ENCODE results near the gene GNAO1.

The GNAO1 gene

DNA sequence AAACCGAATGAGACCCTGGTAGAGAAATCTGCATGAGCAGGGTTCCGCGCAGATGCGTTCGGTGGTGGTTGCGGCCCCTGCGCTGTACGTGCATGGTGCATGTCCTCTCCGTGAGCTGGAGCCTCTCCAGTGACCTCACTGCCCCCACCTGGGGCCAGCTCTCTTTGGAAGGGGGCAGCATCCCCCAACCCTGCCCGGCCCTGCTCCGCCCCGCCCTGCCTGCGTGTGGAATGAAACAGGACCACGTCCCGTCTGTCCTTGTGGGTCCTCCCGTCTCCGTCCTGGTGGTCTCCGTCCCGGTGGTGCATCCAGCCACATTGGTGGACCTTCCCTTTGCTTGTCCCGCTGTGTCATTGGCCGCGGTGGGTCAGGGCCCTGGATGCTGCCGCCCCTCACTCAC is 149.1 kb downstream of the GNAO1 start:
- ATAC-seq = no peak

DNA sequence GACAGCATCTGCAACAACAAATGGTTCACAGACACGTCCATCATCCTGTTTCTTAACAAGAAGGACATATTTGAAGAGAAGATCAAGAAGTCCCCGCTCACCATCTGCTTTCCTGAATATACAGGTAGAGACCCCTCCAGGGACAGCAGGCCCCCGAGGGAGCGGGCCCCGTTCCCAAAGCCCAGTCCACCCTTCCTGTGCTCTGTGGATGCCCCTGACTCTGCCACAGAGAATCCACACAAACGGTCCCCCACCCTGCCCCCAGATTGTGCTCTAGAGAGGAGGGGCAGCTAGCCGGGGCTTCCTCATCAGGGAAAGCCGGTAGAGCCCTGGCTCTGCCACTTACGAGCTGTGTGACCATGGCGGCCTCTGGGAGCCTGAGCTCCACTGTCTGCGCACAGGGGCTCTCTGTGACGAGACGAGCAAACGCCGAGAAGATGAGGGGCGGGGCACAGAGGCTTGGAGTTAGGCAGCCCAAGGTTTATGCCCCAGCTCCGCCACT is 149.6 kb downstream of the GNAO1 start:
- ATAC-seq = no peak
- TF ChIP-seq, protein P1, sequence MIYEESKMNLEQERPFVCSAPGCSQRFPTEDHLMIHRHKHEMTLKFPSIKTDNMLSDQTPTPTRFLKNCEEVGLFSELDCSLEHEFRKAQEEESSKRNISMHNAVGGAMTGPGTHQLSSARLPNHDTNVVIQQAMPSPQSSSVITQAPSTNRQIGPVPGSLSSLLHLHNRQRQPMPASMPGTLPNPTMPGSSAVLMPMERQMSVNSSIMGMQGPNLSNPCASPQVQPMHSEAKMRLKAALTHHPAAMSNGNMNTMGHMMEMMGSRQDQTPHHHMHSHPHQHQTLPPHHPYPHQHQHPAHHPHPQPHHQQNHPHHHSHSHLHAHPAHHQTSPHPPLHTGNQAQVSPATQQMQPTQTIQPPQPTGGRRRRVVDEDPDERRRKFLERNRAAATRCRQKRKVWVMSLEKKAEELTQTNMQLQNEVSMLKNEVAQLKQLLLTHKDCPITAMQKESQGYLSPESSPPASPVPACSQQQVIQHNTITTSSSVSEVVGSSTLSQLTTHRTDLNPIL (CRISPR knock-in tag; IDR thresholded peaks at IDR 0.05; ENCODE audit: low read depth) = no peak
- TF ChIP-seq TCF4 (CRISPR knock-in tag; IDR thresholded peaks at IDR 0.05; ENCODE audit: borderline replicate concordance) (no peak), RARB (CRISPR knock-in tag; IDR thresholded peaks at IDR 0.05) (no peak), TOX (CRISPR knock-in tag; IDR thresholded peaks at IDR 0.05; ENCODE audit: borderline replicate concordance) (no peak), GLIS3 (CRISPR knock-in tag; IDR thresholded peaks at IDR 0.05) (no peak)
- TF ChIP-seq, protein P2, sequence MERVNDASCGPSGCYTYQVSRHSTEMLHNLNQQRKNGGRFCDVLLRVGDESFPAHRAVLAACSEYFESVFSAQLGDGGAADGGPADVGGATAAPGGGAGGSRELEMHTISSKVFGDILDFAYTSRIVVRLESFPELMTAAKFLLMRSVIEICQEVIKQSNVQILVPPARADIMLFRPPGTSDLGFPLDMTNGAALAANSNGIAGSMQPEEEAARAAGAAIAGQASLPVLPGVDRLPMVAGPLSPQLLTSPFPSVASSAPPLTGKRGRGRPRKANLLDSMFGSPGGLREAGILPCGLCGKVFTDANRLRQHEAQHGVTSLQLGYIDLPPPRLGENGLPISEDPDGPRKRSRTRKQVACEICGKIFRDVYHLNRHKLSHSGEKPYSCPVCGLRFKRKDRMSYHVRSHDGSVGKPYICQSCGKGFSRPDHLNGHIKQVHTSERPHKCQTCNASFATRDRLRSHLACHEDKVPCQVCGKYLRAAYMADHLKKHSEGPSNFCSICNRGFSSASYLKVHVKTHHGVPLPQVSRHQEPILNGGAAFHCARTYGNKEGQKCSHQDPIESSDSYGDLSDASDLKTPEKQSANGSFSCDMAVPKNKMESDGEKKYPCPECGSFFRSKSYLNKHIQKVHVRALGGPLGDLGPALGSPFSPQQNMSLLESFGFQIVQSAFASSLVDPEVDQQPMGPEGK (CRISPR knock-in tag; IDR thresholded peaks at IDR 0.05; ENCODE audit: borderline replicate concordance) = no peak

More for the DNA sequence above, 149.1 kb downstream of the GNAO1 start:
- no peak for TF ChIP-seq ZNF565 (CRISPR knock-in tag; conservative IDR thresholded peaks at IDR 0.05; ENCODE audit: low read depth)
- TF ChIP-seq, protein P3, sequence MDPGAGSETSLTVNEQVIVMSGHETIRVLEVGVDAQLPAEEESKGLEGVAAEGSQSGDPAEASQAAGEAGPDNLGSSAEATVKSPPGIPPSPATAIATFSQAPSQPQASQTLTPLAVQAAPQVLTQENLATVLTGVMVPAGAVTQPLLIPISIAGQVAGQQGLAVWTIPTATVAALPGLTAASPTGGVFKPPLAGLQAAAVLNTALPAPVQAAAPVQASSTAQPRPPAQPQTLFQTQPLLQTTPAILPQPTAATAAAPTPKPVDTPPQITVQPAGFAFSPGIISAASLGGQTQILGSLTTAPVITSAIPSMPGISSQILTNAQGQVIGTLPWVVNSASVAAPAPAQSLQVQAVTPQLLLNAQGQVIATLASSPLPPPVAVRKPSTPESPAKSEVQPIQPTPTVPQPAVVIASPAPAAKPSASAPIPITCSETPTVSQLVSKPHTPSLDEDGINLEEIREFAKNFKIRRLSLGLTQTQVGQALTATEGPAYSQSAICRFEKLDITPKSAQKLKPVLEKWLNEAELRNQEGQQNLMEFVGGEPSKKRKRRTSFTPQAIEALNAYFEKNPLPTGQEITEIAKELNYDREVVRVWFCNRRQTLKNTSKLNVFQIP (CRISPR knock-in tag; IDR thresholded peaks at IDR 0.05; ENCODE audit: borderline replicate concordance, low read depth) = no peak
- TF ChIP-seq ZFP3 (CRISPR knock-in tag; IDR thresholded peaks at IDR 0.05) = no peak
- no peak for TF ChIP-seq TOX (CRISPR knock-in tag; IDR thresholded peaks at IDR 0.05; ENCODE audit: borderline replicate concordance)

DNA sequence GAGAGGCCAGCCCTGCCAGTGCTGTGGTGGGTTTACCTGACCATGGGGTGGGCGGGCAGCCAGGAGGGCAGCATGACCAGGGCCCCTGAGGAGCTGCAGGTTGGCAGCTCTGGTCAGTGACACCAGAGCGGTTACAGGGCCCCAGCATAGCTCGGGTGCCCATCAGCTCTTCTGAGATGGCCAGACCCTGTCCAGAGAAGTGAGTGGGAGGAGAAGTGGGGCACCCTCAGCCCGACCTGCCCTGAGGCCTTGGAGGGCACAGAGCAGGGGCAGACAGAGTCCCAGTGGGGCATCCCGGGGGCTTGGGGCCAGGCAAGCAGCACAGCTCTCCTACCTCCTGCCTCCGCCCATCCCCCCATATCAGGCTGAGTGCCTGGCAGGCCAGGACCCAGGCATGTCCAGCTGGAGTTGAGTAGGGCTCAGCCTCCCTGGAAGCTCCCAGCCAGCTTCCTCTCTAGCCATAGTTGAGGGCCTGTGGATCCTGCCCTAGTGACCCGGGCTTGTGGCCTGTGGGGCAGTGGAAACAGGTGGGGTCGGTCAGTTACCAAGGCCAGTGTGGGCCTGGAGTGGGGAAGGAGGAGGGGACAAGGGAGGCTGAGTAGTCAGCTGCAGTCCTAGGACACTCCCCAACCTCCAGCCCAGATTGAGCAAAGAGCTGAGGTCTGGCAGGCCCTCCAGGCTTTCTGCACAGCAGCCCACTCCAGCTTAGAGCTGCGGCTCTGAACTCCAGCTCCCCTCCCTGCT is 150.5 kb downstream of the GNAO1 start:
- TF ChIP-seq ZFP30 (CRISPR knock-in tag; IDR thresholded peaks at IDR 0.05) (no peak), TCF4 (CRISPR knock-in tag; IDR thresholded peaks at IDR 0.05; ENCODE audit: borderline replicate concordance) (no peak), GLIS3 (CRISPR knock-in tag; IDR thresholded peaks at IDR 0.05) (no peak), ZC3H10 (CRISPR knock-in tag; IDR thresholded peaks at IDR 0.05) (no peak), ESRRG (CRISPR knock-in tag; IDR thresholded peaks at IDR 0.05) (no peak), TOX (CRISPR knock-in tag; IDR thresholded peaks at IDR 0.05; ENCODE audit: borderline replicate concordance) (no peak), SNAI2 (CRISPR knock-in tag; IDR thresholded peaks at IDR 0.05) (no peak), RARB (CRISPR knock-in tag; IDR thresholded peaks at IDR 0.05) (no peak), OSR1 (CRISPR knock-in tag; IDR thresholded peaks at IDR 0.05) (no peak)
- TF ChIP-seq, protein P4, sequence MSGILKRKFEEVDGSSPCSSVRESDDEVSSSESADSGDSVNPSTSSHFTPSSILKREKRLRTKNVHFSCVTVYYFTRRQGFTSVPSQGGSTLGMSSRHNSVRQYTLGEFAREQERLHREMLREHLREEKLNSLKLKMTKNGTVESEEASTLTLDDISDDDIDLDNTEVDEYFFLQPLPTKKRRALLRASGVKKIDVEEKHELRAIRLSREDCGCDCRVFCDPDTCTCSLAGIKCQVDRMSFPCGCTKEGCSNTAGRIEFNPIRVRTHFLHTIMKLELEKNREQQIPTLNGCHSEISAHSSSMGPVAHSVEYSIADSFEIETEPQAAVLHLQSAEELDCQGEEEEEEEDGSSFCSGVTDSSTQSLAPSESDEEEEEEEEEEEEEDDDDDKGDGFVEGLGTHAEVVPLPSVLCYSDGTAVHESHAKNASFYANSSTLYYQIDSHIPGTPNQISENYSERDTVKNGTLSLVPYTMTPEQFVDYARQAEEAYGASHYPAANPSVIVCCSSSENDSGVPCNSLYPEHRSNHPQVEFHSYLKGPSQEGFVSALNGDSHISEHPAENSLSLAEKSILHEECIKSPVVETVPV (CRISPR knock-in tag; IDR thresholded peaks at IDR 0.05) = no peak
- TF ChIP-seq, protein P5, sequence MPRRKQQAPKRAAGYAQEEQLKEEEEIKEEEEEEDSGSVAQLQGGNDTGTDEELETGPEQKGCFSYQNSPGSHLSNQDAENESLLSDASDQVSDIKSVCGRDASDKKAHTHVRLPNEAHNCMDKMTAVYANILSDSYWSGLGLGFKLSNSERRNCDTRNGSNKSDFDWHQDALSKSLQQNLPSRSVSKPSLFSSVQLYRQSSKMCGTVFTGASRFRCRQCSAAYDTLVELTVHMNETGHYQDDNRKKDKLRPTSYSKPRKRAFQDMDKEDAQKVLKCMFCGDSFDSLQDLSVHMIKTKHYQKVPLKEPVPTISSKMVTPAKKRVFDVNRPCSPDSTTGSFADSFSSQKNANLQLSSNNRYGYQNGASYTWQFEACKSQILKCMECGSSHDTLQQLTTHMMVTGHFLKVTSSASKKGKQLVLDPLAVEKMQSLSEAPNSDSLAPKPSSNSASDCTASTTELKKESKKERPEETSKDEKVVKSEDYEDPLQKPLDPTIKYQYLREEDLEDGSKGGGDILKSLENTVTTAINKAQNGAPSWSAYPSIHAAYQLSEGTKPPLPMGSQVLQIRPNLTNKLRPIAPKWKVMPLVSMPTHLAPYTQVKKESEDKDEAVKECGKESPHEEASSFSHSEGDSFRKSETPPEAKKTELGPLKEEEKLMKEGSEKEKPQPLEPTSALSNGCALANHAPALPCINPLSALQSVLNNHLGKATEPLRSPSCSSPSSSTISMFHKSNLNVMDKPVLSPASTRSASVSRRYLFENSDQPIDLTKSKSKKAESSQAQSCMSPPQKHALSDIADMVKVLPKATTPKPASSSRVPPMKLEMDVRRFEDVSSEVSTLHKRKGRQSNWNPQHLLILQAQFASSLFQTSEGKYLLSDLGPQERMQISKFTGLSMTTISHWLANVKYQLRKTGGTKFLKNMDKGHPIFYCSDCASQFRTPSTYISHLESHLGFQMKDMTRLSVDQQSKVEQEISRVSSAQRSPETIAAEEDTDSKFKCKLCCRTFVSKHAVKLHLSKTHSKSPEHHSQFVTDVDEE (CRISPR knock-in tag; IDR thresholded peaks at IDR 0.05) = no peak
- TF ChIP-seq, protein P1 (CRISPR knock-in tag; IDR thresholded peaks at IDR 0.05; ENCODE audit: low read depth) = no peak
- TF ChIP-seq, protein P2 (CRISPR knock-in tag; IDR thresholded peaks at IDR 0.05; ENCODE audit: borderline replicate concordance) = no peak
- ATAC-seq = no peak; the same call in 2 of the 3 replicates
